Tibial artery (tissue), 4 donors: Measurements from ENCODE around the gene CBX7.
"Not testable (repeated sequence)": the region's sequence is repeated elsewhere in the genome, so short reads cannot be mapped to it uniquely, and the experiment has no call there.

Experiments used
- DNase-seq, 2 donors: peaks; one replicate each; pipeline ENCODE4 v3.0.0-alpha.2; 2019
- H3K27ac ChIP-seq, 2 donors: fragments of 200-600 bp; sonication (generic) in 1 of 2; 1 replicate in 1 of 2; 2 replicates in 1 of 2; pipeline ENCODE4 v1.5.1; 2018 to 2019; ENCODE audit warnings: mild to moderate bottlenecking in 1 of 2
- H3K27me3 ChIP-seq, 2 donors: fragments of 200-600 bp; sonication (generic) in 1 of 2; one replicate each; pipeline versions ENCODE4 v1.5.1 to v1.6.0; 2016 to 2019
- H3K36me3 ChIP-seq, 3 donors: fragments of 200-600 bp; sonication (generic) in 2 of 3; one replicate each; pipeline ENCODE4 v1.5.1; 2016 to 2019; ENCODE audit warnings: mild to moderate bottlenecking in 2 of 3
- H3K4me1 ChIP-seq, 4 donors: fragments of 200-600 bp; sonication (generic) in 2 of 4; 1 replicate in 3 of 4; 2 replicates in 1 of 4; pipeline ENCODE4 v1.5.1; 2016 to 2019
- H3K4me3 ChIP-seq, 2 donors: fragments of 200-600 bp; sonication (generic) in 1 of 2; 1 replicate in 1 of 2; 2 replicates in 1 of 2; pipeline ENCODE4 v1.5.1; 2018 to 2019; ENCODE audit warnings: mild to moderate bottlenecking in 2 of 2
- H3K9me3 ChIP-seq, 3 donors: fragments of 200-600 bp; sonication (generic) in 1 of 3; one replicate each; pipeline ENCODE4 v1.5.1; 2016 to 2019
- intact Hi-C: fragments of 100-400 bp; cut with DNase I; formaldehyde crosslinking; loops from one replicate; pipeline ENCODE4 v1.15.0; 2023; ENCODE audit warnings: low total_unique reads
- TF ChIP-seq, protein P1 (sequence below), 2 experiments: fragments of 200-600 bp in 1 of 2; fragments of 450-650 bp in 1 of 2; IDR thresholded peaks; one replicate each; pipeline ENCODE4 v1.5.1; 2017 to 2019; ENCODE audit warnings: antibody characterized with exemption in 2 of 2, mild to moderate bottlenecking in 1 of 2, moderate library complexity in 1 of 2

Gene CBX7

DNA sequence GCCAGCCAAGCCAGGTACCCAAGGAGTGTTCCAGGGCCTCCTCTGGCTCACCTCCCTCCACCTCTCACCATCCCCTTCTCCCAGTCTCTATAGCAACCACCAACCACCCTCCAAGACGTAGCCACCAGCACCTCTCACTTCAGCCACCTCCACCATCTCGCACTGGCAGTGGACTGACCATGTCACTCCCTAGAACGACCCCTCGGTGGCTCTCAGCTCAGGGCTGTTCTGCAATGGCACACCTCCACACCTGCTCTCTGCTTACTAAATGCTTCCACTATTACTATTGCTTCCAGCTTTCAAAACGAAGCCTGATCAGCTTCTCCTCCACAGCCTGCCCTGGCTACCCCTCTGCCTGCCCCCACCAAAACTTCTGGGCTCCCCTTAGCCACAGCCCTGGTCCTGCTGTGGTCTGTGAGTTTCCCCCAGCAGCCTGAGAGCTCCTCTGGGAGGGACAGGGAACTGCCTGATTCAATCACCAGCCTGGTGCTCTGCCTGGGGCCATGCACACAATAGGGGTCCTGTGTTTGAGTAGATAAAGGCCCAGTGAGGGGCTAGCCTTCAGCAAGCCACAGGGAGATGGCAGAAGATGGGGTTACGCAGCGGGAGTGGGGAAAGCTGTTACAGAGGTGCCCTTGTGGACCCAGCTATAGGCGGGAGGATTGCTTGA, 17.5 kb upstream of the CBX7 start:
- H3K36me3 ChIP-seq, result no peaks in the 10 kb centered on the region
- TF ChIP-seq, protein P1, sequence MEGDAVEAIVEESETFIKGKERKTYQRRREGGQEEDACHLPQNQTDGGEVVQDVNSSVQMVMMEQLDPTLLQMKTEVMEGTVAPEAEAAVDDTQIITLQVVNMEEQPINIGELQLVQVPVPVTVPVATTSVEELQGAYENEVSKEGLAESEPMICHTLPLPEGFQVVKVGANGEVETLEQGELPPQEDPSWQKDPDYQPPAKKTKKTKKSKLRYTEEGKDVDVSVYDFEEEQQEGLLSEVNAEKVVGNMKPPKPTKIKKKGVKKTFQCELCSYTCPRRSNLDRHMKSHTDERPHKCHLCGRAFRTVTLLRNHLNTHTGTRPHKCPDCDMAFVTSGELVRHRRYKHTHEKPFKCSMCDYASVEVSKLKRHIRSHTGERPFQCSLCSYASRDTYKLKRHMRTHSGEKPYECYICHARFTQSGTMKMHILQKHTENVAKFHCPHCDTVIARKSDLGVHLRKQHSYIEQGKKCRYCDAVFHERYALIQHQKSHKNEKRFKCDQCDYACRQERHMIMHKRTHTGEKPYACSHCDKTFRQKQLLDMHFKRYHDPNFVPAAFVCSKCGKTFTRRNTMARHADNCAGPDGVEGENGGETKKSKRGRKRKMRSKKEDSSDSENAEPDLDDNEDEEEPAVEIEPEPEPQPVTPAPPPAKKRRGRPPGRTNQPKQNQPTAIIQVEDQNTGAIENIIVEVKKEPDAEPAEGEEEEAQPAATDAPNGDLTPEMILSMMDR (IDR thresholded peaks at IDR 0.05), result no peak
- DNase-seq, result peak in 1 of 2 donors; percentile 50
- intact Hi-C loops, result loop anchor here (2.0 to 10.0 kb wide), 2 partner anchors 141 to 345 kb away; no protein-coding TSS in a partner anchor
- H3K27me3 ChIP-seq, result no peaks in the 10 kb centered on the region
- no peak overlapping the region for H3K27ac ChIP-seq
- H3K4me1 ChIP-seq, result peaks cover 3 to 28% (median 22%) of the 10 kb centered on the region in 4 donors
- no peak overlapping the region for H3K4me3 ChIP-seq
- H3K9me3 ChIP-seq, result no peaks in the 10 kb centered on the region

DNA sequence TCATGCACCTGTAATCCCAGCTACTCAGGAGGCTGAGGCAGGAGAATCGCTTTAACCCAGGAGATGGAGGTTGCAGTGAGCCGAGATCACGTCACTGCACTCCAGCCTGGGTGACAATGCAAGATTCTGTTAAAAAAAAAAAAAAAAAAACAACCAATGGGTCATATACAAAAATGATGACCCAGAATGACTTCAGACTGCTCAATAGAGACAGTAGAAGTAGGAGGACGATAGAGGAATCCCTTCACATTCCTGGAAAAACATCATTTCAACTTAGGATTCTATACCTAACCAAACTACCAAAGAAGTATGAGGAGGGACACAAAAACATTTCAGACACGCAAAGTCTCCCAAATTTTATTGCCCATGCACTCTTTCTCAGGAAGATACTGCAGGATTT, 14.1 kb upstream of the CBX7 start:
- Histone ChIP-seq H3K27me3 (no peaks in the 10 kb centered on the region), H3K9me3 (no peaks in the 10 kb centered on the region), H3K27ac (no peak overlapping the region), H3K4me3 (no peak overlapping the region), H3K36me3 (no peaks in the 10 kb centered on the region), H3K4me1 (peaks cover 0 to 10% (median 7%) of the 10 kb centered on the region in 4 donors)
- no peak for DNase-seq
- TF ChIP-seq, protein P1 (IDR thresholded peaks at IDR 0.05), result no peak
- intact Hi-C loops, result no loop called here

DNA sequence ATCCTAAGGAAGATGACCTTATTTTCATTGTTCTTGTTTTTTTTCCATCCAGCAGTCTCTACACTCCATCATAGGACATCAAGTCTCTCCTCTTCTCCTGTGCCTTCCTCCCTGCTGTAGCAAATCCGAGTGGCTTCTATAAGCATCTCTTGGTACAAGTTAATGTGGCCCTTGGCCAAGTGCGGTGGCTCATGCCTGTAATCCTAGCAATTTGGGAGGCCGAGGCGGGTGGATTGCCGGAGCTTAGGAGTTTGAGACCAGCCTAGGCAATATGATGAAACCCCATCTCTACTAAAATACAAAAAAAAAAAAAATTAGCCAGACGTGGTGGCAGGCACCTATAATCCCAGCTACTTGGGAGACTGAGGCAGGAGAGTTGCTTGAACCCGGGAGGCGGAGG, 3.6 kb upstream of the CBX7 start:
- H3K9me3 ChIP-seq, H3K27me3 ChIP-seq, H3K36me3 ChIP-seq, H3K27ac ChIP-seq, H3K4me3 ChIP-seq, intact Hi-C loops: not testable (repeated sequence)
- peak; percentile 21 to 54 for DNase-seq
- peaks cover 0 to 17% (median 7%) of the 10 kb centered on the region in 4 donors for H3K4me1 ChIP-seq

DNA sequence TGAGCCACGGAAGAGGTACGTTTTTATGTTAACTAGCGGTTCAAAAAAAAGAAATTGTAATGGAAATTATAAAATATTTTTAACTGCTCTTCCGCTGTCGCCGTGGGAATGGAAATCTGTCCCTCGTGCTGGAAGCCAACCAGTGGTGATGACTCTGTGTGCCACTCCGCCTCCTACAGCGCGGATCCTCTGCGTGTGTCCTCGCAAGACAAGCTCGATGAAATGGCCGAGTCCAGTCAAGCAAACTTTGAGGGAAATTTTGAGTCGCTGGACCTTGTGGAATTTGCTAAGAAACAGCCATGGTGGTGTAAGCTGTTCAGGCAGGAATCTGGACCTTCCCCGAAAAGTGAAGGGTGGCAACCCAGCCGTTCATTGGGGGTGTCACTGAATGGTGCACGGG, 2.9 kb upstream of the CBX7 start:
- peak in 1 of 2 donors; percentile 48 for DNase-seq
- Histone ChIP-seq H3K27me3 (no peaks in the 10 kb centered on the region), H3K9me3 (no peaks in the 10 kb centered on the region), H3K4me1 (peaks cover 0 to 22% (median 12%) of the 10 kb centered on the region in 4 donors), H3K4me3 (no peak overlapping the region), H3K27ac (no peak overlapping the region), H3K36me3 (no peaks in the 10 kb centered on the region)
- TF ChIP-seq, protein P1 (IDR thresholded peaks at IDR 0.05), result no peak
- intact Hi-C loops, result no loop called here

DNA sequence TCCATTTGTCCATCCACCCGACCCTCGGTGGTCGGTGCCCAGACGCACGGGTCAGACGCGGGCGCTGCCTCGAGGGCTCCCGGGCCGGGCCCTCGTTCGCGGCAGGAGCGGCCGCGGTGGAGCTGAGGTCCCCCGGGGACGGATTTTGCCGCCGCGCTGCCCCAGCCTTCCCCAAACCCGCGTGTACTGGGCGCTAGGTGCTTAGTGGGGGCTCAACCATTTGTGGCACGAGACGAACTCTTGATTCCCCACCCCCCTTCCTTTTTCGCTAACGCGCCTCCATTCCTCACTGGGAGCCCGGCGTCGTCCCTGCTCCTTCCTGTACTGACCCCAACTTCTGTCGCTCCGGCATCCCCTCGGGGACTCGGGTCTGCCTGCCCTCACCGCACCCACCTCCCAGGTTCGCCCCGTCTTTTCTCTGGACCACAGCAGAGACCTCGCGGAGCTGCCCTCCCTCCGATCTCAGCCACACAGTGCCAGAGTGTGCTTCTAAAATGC, 789 bp upstream of the CBX7 start:
- H3K36me3 ChIP-seq, result peaks cover 0 to 19% (median 7%) of the 10 kb centered on the region in 3 donors
- H3K4me3 ChIP-seq, result peak overlapping the region; percentile 76 to 89
- peak overlapping the region; percentile 93 to 96 for H3K27ac ChIP-seq
- DNase-seq, result peak; percentile 23 to 76
- TF ChIP-seq, protein P1 (IDR thresholded peaks at IDR 0.05), result no peak
- no peaks in the 10 kb centered on the region for H3K27me3 ChIP-seq
- H3K9me3 ChIP-seq, result no peaks in the 10 kb centered on the region
- intact Hi-C loops, result loop anchor here (5.0 kb wide), 1 partner anchor 369 kb away; the partner anchor contains the start of gene ATF4
- peaks cover 0 to 43% (median 33%) of the 10 kb centered on the region in 4 donors for H3K4me1 ChIP-seq

DNA sequence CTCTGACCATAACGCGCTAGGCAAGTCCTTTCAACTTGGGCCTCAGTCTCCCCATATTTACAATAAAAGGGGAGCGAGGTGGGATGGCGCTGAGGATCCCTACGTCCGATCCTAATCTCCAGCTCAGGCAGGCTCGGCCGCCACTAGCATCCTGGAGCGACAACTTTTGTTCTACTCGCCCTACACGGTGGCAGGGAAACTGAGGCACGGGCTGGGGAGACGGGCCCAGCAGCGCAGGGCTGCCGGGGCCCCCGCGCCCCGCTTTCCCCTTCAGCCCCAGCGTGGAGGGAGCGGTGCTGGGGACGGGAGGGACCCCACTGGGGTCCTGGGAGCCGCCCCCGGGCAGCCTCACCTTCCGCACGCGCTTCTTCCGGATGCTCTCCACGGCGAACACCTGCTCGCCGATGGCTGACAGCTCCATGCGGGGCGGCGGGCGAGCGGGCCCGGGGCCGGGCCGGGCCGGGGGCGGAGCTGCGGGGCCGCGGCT, 413 bp downstream of the CBX7 start:
- peaks cover 0 to 54% (median 45%) of the 10 kb centered on the region in 4 donors for H3K4me1 ChIP-seq

More for the DNA sequence above, 413 bp downstream of the CBX7 start:
- Histone ChIP-seq H3K36me3 (peaks cover 0 to 29% (median 13%) of the 10 kb centered on the region in 3 donors), H3K9me3 (no peaks in the 10 kb centered on the region), H3K4me3 (peak overlapping the region; percentile 76 to 89), H3K27ac (peak overlapping the region; percentile 93 to 99), H3K27me3 (no peaks in the 10 kb centered on the region)
- intact Hi-C loops, result loop anchor here (5.0 kb wide), 1 partner anchor 370 kb away; the partner anchor contains the start of gene ATF4
- TF ChIP-seq, protein P1 (IDR thresholded peaks at IDR 0.05), result no peak
- DNase-seq, result peak in 1 of 2 donors; percentile 25
